ENCODE results near the gene HNRNPA1. TPM values are rescaled to one million over a fixed set of nuclear protein-coding genes. Genes with fewer than 3 reads are reported as not detected.

Gene HNRNPA1
- total and polyA plus RNA-seq, 9 of the 15 experiments (the other 6 are each of a cell fraction or from before 2014, with no cell fraction given): 1,166 to 2,703 (median 1,815) TPM

DNA sequence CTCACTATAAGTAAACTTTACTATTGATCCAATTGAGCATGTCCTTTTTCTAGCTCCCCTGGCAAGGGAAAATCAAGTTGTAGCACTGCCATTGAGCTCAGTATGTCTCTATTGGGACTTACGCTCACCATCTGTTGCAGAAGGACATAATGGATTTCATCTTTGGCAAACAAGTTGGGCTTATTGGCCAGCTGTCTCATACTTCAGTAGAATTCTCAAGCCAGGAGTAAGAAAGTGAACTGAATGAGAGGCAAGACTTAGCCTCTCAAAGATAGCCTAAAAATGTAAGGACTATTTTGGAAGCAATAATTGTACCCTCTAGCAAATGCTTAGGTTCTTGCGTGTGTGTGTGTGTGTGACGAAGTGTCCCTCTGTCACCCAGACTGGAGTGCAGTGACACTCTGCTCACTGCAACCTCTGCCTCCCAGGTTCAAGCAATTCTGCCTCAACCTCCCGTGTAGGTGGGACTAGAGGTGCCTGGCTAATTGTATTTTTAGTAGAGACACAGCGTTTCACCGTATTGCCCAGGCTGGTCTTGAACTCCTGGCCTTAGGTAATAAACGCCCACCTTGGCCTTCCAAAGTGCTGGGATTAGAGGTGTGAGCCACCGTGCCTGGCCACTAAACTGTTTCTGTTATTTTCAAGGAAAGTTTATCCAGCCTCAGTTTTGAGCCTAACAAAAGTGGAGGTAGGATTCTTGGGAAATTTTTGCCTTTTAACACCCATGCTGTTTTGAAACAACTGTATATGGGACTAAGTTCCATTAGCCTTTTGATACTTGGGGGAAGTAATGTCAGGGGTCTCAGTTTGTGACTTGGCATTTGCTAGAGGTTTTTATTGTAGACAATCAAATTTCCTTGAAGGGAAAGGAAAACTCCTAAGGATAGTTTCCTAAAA is 7.0 kb downstream of the HNRNPA1 start (continued):
- TF ChIP-seq, protein P1, sequence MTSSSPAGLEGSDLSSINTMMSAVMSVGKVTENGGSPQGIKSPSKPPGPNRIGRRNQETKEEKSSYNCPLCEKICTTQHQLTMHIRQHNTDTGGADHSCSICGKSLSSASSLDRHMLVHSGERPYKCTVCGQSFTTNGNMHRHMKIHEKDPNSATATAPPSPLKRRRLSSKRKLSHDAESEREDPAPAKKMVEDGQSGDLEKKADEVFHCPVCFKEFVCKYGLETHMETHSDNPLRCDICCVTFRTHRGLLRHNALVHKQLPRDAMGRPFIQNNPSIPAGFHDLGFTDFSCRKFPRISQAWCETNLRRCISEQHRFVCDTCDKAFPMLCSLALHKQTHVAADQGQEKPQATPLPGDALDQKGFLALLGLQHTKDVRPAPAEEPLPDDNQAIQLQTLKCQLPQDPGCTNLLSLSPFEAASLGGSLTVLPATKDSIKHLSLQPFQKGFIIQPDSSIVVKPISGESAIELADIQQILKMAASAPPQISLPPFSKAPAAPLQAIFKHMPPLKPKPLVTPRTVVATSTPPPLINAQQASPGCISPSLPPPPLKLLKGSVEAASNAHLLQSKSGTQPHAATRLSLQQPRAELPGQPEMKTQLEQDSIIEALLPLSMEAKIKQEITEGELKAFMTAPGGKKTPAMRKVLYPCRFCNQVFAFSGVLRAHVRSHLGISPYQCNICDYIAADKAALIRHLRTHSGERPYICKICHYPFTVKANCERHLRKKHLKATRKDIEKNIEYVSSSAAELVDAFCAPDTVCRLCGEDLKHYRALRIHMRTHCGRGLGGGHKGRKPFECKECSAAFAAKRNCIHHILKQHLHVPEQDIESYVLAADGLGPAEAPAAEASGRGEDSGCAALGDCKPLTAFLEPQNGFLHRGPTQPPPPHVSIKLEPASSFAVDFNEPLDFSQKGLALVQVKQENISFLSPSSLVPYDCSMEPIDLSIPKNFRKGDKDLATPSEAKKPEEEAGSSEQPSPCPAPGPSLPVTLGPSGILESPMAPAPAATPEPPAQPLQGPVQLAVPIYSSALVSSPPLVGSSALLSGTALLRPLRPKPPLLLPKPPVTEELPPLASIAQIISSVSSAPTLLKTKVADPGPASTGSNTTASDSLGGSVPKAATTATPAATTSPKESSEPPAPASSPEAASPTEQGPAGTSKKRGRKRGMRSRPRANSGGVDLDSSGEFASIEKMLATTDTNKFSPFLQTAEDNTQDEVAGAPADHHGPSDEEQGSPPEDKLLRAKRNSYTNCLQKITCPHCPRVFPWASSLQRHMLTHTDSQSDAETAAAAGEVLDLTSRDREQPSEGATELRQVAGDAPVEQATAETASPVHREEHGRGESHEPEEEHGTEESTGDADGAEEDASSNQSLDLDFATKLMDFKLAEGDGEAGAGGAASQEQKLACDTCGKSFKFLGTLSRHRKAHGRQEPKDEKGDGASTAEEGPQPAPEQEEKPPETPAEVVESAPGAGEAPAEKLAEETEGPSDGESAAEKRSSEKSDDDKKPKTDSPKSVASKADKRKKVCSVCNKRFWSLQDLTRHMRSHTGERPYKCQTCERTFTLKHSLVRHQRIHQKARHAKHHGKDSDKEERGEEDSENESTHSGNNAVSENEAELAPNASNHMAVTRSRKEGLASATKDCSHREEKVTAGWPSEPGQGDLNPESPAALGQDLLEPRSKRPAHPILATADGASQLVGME (CRISPR knock-in tag; IDR thresholded peaks at IDR 0.05): no peak
- TF ChIP-seq LEF1 (IDR thresholded peaks at IDR 0.05): no peak
- TF ChIP-seq MCM3 (IDR thresholded peaks at IDR 0.05): no peak
- no peak for TF ChIP-seq ILK (tag; IDR thresholded peaks at IDR 0.05; ENCODE audit: borderline replicate concordance, low read depth)
- TF ChIP-seq HNRNPLL (IDR thresholded peaks at IDR 0.05; ENCODE audit: low read depth, low read length, poor library complexity, severe bottlenecking): no peak
- TF ChIP-seq, protein P2, sequence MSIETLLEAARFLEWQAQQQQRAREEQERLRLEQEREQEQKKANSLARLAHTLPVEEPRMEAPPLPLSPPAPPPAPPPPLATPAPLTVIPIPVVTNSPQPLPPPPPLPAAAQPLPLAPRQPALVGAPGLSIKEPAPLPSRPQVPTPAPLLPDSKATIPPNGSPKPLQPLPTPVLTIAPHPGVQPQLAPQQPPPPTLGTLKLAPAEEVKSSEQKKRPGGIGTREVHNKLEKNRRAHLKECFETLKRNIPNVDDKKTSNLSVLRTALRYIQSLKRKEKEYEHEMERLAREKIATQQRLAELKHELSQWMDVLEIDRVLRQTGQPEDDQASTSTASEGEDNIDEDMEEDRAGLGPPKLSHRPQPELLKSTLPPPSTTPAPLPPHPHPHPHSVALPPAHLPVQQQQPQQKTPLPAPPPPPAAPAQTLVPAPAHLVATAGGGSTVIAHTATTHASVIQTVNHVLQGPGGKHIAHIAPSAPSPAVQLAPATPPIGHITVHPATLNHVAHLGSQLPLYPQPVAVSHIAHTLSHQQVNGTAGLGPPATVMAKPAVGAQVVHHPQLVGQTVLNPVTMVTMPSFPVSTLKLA (conservative IDR thresholded peaks at IDR 0.05): no peak
- TF ChIP-seq, protein P3, sequence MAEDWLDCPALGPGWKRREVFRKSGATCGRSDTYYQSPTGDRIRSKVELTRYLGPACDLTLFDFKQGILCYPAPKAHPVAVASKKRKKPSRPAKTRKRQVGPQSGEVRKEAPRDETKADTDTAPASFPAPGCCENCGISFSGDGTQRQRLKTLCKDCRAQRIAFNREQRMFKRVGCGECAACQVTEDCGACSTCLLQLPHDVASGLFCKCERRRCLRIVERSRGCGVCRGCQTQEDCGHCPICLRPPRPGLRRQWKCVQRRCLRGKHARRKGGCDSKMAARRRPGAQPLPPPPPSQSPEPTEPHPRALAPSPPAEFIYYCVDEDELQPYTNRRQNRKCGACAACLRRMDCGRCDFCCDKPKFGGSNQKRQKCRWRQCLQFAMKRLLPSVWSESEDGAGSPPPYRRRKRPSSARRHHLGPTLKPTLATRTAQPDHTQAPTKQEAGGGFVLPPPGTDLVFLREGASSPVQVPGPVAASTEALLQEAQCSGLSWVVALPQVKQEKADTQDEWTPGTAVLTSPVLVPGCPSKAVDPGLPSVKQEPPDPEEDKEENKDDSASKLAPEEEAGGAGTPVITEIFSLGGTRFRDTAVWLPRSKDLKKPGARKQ (CRISPR knock-in tag; IDR thresholded peaks at IDR 0.05): no peak
- TF ChIP-seq SP2 (IDR thresholded peaks at IDR 0.05; ENCODE audit: extremely low read depth, low read depth, low read length, poor library complexity, severe bottlenecking): no peak
- TF ChIP-seq ZFP1 (CRISPR knock-in tag; IDR thresholded peaks at IDR 0.05): no peak
- no peak for TF ChIP-seq CEBPB (tag; IDR thresholded peaks at IDR 0.05)
- peak; percentile 21; the same call in 1 of the 2 replicates for TF ChIP-seq POLR2G (IDR thresholded peaks at IDR 0.05; ENCODE audit: low read depth, low read length)
- TF ChIP-seq RBFOX2 (IDR thresholded peaks at IDR 0.05; ENCODE audit: low read depth, low read length): no peak
- TF ChIP-seq SMAD3 (CRISPR knock-in tag; conservative IDR thresholded peaks at IDR 0.05): peak; percentile 70
- TF ChIP-seq ZNF778 (CRISPR knock-in tag; IDR thresholded peaks at IDR 0.05): no peak
- TF ChIP-seq ZKSCAN8 (CRISPR knock-in tag; IDR thresholded peaks at IDR 0.05): no peak
- TF ChIP-seq, protein P4, sequence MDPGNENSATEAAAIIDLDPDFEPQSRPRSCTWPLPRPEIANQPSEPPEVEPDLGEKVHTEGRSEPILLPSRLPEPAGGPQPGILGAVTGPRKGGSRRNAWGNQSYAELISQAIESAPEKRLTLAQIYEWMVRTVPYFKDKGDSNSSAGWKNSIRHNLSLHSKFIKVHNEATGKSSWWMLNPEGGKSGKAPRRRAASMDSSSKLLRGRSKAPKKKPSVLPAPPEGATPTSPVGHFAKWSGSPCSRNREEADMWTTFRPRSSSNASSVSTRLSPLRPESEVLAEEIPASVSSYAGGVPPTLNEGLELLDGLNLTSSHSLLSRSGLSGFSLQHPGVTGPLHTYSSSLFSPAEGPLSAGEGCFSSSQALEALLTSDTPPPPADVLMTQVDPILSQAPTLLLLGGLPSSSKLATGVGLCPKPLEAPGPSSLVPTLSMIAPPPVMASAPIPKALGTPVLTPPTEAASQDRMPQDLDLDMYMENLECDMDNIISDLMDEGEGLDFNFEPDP (CRISPR knock-in tag; IDR thresholded peaks at IDR 0.05): 0 out of 2 replicates have a peak, but pooled peaks have one; percentile 16
- no peak for TF ChIP-seq ZNF354B (CRISPR knock-in tag; IDR thresholded peaks at IDR 0.05)

Data from K562 (cell line).